ENCODE data around the gene CCND3. TPM values are rescaled to one million over a fixed set of nuclear protein-coding genes. Genes with fewer than 3 reads are reported as not detected.

The CCND3 gene
- total and polyA plus RNA-seq, 2 of the 13 experiments (the other 11 are each of a cell fraction or from before 2014, with no cell fraction given) = 4.3 to 7.2 TPM

DNA sequence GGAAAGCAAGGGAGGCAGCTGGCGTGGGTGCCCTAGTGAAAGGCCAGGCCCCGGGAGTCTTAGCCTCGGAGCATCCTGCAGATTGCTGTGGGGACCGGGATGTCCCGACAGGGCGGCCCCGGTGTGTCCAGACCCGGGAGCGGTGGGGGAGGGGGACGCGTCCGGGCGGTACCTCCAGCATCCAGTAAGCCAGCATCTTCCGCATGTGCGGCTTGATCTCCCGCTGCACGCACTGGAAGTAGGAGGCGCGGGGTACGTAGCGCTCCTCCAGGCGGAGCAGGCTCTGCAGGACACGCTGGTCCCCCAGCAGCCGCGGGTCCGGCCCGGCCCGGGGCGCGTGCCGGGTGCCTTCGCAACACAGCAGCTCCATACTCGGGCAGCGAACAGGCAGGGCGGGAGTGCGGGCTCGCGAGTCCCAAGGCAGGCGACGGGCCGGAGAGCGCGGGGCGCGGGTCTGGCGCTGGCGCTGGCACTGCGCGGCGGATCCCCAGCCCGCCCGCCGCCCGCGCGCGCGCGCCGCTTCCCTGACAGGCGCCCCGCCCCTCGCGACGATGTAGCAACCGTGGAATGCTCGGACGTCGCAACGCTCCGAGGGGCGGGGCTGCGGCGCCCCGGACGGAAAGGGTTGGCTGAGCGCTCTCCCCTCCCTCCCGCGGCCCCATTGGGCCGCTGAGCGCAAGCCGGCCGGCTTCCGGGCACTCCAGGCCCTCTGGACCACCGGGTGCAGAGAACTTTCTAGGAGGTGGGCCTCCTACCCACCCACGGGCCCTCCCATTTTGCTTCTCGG is at the start of gene CCND3 (continued):
- TF ChIP-seq ZNF441 (CRISPR knock-in tag; IDR thresholded peaks at IDR 0.05; ENCODE audit: borderline replicate concordance) (no peak), TSC22D2 (CRISPR knock-in tag; IDR thresholded peaks at IDR 0.05; ENCODE audit: borderline replicate concordance) (no peak), AHR (CRISPR knock-in tag; IDR thresholded peaks at IDR 0.05) (no peak), CAMTA2 (CRISPR knock-in tag; IDR thresholded peaks at IDR 0.05; ENCODE audit: borderline replicate concordance) (0 out of 2 replicates have a peak, but pooled peaks have one; percentile 68), PHF5A (CRISPR knock-in tag; IDR thresholded peaks at IDR 0.05; ENCODE audit: low read depth, unreplicated experiment) (no peak), GATA4 (IDR thresholded peaks at IDR 0.05; ENCODE audit: borderline replicate concordance, low read depth) (no peak), PAF1 (CRISPR knock-in tag; IDR thresholded peaks at IDR 0.05) (no peak), PTBP1 (IDR thresholded peaks at IDR 0.05; ENCODE audit: low read depth, low read length, poor library complexity, severe bottlenecking) (no peak), ZNF333 (CRISPR knock-in tag; IDR thresholded peaks at IDR 0.05; ENCODE audit: borderline replicate concordance) (0 out of 2 replicates have a peak, but pooled peaks have one; percentile 84), ATF7 (IDR thresholded peaks at IDR 0.05) (no peak), ATF7 (CRISPR knock-in tag; IDR thresholded peaks at IDR 0.05) (no peak), KDM3A (CRISPR knock-in tag; IDR thresholded peaks at IDR 0.05; ENCODE audit: low read depth) (no peak), CEBPG (CRISPR knock-in tag; IDR thresholded peaks at IDR 0.05) (peak; percentile 85), WIZ (CRISPR knock-in tag; IDR thresholded peaks at IDR 0.05) (no peak; the same call in 1 of the 2 replicates), HNF4A (CRISPR knock-in tag; IDR thresholded peaks at IDR 0.05) (no peak; the same call in 1 of the 2 replicates), KAT2B (IDR thresholded peaks at IDR 0.05; ENCODE audit: borderline replicate concordance, low read depth, low read length) (no peak), ZNF354B (CRISPR knock-in tag; IDR thresholded peaks at IDR 0.05) (no peak), TAF15 (IDR thresholded peaks at IDR 0.05; ENCODE audit: low read depth, low read length, poor library complexity, severe bottlenecking) (no peak), NONO (IDR thresholded peaks at IDR 0.05) (no peak), NONO (CRISPR knock-in tag; conservative IDR thresholded peaks at IDR 0.05) (peak; percentile 42; the same call in 1 of the 2 replicates)
- TF ChIP-seq, protein P1, sequence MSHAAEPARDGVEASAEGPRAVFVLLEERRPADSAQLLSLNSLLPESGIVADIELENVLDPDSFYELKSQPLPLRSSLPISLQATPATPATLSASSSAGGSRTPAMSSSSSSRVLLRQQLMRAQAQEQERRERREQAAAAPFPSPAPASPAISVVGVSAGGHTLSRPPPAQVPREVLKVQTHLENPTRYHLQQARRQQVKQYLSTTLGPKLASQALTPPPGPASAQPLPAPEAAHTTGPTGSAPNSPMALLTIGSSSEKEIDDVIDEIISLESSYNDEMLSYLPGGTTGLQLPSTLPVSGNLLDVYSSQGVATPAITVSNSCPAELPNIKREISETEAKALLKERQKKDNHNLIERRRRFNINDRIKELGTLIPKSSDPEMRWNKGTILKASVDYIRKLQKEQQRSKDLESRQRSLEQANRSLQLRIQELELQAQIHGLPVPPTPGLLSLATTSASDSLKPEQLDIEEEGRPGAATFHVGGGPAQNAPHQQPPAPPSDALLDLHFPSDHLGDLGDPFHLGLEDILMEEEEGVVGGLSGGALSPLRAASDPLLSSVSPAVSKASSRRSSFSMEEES (CRISPR knock-in tag; IDR thresholded peaks at IDR 0.05) = 0 out of 2 replicates have a peak, but pooled peaks have one; percentile 14
- TF ChIP-seq, protein P2, sequence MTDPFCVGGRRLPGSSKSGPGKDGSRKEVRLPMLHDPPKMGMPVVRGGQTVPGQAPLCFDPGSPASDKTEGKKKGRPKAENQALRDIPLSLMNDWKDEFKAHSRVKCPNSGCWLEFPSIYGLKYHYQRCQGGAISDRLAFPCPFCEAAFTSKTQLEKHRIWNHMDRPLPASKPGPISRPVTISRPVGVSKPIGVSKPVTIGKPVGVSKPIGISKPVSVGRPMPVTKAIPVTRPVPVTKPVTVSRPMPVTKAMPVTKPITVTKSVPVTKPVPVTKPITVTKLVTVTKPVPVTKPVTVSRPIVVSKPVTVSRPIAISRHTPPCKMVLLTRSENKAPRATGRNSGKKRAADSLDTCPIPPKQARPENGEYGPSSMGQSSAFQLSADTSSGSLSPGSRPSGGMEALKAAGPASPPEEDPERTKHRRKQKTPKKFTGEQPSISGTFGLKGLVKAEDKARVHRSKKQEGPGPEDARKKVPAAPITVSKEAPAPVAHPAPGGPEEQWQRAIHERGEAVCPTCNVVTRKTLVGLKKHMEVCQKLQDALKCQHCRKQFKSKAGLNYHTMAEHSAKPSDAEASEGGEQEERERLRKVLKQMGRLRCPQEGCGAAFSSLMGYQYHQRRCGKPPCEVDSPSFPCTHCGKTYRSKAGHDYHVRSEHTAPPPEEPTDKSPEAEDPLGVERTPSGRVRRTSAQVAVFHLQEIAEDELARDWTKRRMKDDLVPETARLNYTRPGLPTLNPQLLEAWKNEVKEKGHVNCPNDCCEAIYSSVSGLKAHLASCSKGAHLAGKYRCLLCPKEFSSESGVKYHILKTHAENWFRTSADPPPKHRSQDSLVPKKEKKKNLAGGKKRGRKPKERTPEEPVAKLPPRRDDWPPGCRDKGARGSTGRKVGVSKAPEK (CRISPR knock-in tag; IDR thresholded peaks at IDR 0.05; ENCODE audit: borderline replicate concordance) = no peak
- TF ChIP-seq, protein P3, sequence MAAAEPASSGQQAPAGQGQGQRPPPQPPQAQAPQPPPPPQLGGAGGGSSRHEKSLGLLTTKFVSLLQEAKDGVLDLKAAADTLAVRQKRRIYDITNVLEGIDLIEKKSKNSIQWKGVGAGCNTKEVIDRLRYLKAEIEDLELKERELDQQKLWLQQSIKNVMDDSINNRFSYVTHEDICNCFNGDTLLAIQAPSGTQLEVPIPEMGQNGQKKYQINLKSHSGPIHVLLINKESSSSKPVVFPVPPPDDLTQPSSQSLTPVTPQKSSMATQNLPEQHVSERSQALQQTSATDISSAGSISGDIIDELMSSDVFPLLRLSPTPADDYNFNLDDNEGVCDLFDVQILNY (CRISPR knock-in tag; conservative IDR thresholded peaks at IDR 0.05) = no peak
- TF ChIP-seq, protein P4, sequence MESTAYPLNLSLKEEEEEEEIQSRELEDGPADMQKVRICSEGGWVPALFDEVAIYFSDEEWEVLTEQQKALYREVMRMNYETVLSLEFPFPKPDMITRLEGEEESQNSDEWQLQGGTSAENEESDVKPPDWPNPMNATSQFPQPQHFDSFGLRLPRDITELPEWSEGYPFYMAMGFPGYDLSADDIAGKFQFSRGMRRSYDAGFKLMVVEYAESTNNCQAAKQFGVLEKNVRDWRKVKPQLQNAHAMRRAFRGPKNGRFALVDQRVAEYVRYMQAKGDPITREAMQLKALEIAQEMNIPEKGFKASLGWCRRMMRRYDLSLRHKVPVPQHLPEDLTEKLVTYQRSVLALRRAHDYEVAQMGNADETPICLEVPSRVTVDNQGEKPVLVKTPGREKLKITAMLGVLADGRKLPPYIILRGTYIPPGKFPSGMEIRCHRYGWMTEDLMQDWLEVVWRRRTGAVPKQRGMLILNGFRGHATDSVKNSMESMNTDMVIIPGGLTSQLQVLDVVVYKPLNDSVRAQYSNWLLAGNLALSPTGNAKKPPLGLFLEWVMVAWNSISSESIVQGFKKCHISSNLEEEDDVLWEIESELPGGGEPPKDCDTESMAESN (CRISPR knock-in tag; conservative IDR thresholded peaks at IDR 0.05) = no peak; the same call in 1 of the 2 replicates
